Forelimb muscle (tissue), 1 donor: Measurements from ENCODE around the gene ACKR1. TPM values are rescaled to one million over a fixed set of nuclear protein-coding genes. Genes with fewer than 3 reads are reported as not detected.
A peak's percentile ranks its signal among the peaks of the same experiment; 100 is the strongest.

Experiments
- DNase-seq: peaks from one replicate; pipeline ENCODE4 v3.0.0-alpha.2; 2013; ENCODE audit warnings: low read depth
- polyA plus RNA-seq: library from polyadenylated mRNA; unstranded; fragments of 120-200 nt; gene quantifications from one replicate; pipeline ENCODE4 v1.2.1, GENCODE V29; 2013; ENCODE audit not compliant: insufficient read length

Gene ACKR1
- polyA plus RNA-seq, 1 donor: 3.0 TPM

GRCh38 chr1:159187033-159187432, 17.6 kb upstream of the ACKR1 start:
- no peak for DNase-seq

- no peak for DNase-seq
Measured at GRCh38 chr1:159187647-159188374, 16.9 kb upstream of the ACKR1 start.

GRCh38 chr1:159188375-159188788, 16.3 kb upstream of the ACKR1 start:
- DNase-seq: peak; percentile 25

- no peak for DNase-seq
Measured at GRCh38 chr1:159190441-159190840, 14.2 kb upstream of the ACKR1 start.

- DNase-seq: no peak
Measured at GRCh38 chr1:159196543-159196942, 8.1 kb upstream of the ACKR1 start.

GRCh38 chr1:159197561-159198557, 6.8 kb upstream of the ACKR1 start:
- no peak for DNase-seq

- no peak for DNase-seq
Measured at GRCh38 chr1:159199901-159200300, 4.8 kb upstream of the ACKR1 start.

- no peak for DNase-seq
Measured at GRCh38 chr1:159200769-159201168, 3.9 kb upstream of the ACKR1 start.

- no peak for DNase-seq
Measured at GRCh38 chr1:159201642-159202041, 3.0 kb upstream of the ACKR1 start.

GRCh38 chr1:159203610-159204009, 1.1 kb upstream of the ACKR1 start:
- DNase-seq: no peak

- DNase-seq: no peak
Measured at GRCh38 chr1:159205225-159205624, 550 bp downstream of the ACKR1 start.

GRCh38 chr1:159206110-159206509, 1.4 kb downstream of the ACKR1 start:
- no peak for DNase-seq

GRCh38 chr1:159207080-159207479, 2.4 kb downstream of the ACKR1 start:
- DNase-seq: no peak

GRCh38 chr1:159207774-159208173, 3.1 kb downstream of the ACKR1 start:
- DNase-seq: no peak

- no peak for DNase-seq
Measured at GRCh38 chr1:159208175-159208825, 3.6 kb downstream of the ACKR1 start.

- DNase-seq: no peak
Measured at GRCh38 chr1:159209061-159209460, 4.4 kb downstream of the ACKR1 start.

- DNase-seq: no peak
Measured at GRCh38 chr1:159211331-159212136, 6.9 kb downstream of the ACKR1 start.

- no peak for DNase-seq
Measured at GRCh38 chr1:159212596-159212995, 7.9 kb downstream of the ACKR1 start.

- peak; percentile 1 for DNase-seq
Measured at GRCh38 chr1:159214149-159214760, 9.6 kb downstream of the ACKR1 start.

GRCh38 chr1:159218649-159219636, 14.3 kb downstream of the ACKR1 start:
- no peak for DNase-seq
